COLO829 (cell line): ENCODE results near the gene SLC6A6.

ENCODE experiments used
- DNase-seq: peaks from one replicate; pipeline ENCODE4 v3.0.0; 2012; ENCODE audit warnings: low spot score

Gene SLC6A6

GRCh38 chr3:14470461-14470860 is 68.1 kb downstream of the SLC6A6 start:
- no peak for DNase-seq

GRCh38 chr3:14471016-14471415 is 68.6 kb downstream of the SLC6A6 start:
- no peak for DNase-seq

- no peak for DNase-seq
Measured at GRCh38 chr3:14471690-14472089, 69.3 kb downstream of the SLC6A6 start.

DNA sequence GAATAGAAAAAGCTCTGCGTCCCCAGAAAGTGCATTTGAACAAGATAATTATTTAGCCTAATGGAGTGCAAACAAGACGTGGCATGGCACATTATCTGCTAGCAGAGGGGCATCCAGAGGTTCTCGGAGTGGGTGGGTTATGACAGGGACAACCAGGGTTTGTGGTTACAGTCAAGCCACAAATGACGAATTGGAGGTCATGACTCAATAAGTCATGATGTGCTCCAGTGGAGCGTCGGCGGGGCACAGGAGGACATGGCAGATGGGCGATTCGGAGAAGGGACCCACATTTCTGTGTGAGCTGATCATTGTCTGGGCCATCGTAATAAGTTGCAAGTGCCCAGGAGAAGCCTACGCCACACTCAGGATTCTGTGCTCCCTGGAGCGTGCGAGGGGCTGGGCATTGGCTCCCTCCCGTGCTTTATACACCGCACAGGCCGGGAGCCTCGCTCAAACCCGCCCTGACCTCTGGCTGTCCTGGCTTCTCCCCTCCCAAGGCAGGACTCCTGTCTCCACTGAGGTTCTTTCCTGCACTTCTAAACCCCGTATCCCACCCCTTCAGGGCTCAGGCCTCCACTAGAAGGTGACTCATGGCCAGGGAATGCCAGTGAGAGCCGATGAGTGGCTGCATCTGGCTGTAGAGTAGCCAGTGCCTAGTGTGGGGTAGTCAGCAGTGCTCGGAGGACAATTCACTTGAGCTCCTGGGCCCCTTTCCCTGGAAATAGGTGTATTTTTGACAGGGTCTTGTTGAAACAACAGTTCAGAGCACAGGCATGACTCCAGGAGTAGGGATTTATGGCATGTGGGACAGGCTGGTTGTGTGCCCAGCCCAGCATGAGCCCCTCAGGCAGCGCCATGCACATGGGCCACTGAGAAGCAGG is 70.3 kb downstream of the SLC6A6 start:
- peak; percentile 66 for DNase-seq

- no peak for DNase-seq
Measured at GRCh38 chr3:14473411-14473891, 71.0 kb downstream of the SLC6A6 start.

DNA sequence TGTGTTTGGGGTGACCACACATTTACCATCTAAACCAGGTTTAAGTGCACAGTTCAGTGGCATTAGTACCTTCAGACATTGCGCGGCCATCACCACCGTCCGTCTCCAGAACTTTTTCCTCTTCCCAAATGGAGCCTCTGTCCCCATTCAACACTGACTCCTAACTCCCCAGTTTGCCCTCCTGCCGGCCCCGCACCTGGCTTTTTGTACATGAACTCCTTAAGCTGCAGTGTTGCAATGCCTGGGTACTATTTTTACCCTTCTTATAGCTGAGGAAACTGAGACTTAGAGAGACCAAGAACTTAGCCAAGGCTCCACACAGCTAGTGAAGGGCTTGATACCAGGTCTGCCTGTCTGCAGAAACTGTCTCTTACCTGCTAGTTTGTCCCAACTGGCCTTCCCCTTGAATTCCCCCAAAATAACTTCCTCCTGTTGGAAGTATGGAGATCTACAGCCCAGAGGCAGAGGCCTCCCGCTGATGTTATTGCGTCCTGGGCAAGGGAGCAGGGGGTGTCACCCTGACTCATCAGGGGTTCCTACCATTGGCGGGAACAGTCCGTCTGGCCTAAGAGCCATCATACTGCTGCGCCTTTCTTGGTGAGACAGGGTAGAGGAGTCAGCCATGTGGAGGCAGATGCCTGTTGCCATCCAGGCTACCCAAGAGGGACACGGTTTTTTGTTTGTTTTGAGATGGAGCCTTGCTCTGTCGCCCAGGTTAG is 72.1 kb downstream of the SLC6A6 start:
- DNase-seq, result no peak

GRCh38 chr3:14475621-14476020 is 73.2 kb downstream of the SLC6A6 start:
- no peak for DNase-seq

DNA sequence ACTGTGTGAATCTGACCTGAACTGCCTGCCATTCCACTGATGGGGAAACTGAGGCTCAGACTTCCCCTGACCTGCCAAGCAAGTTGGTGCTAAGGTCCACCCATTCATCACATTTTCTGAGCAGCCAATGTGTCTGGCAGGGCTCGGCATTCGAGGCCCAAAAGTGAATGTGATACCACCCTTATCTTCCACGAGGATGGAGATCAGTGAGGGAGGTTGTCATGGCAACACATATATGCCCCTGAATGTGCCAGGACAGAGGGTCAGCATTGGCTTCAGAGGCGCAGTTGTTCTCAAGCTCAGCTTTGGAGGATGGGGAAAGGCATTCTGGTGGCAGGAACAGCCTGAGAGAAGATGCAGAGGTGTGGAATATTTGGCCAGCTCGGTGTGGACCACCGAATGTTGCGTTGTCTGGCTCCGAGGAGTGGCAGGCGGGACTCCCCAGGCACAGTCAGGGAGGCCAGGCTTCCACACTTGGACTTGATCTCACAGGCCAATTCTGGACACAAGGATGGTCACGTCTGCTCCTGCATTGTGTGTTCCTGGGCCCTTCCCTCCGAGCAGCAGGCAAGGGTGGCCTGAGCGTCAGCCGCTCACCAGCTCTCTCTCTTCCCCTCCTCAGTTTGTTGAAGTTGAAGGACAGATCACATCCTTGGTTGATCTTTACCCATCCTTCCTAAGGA is 74.3 kb downstream of the SLC6A6 start:
- no peak for DNase-seq

DNA sequence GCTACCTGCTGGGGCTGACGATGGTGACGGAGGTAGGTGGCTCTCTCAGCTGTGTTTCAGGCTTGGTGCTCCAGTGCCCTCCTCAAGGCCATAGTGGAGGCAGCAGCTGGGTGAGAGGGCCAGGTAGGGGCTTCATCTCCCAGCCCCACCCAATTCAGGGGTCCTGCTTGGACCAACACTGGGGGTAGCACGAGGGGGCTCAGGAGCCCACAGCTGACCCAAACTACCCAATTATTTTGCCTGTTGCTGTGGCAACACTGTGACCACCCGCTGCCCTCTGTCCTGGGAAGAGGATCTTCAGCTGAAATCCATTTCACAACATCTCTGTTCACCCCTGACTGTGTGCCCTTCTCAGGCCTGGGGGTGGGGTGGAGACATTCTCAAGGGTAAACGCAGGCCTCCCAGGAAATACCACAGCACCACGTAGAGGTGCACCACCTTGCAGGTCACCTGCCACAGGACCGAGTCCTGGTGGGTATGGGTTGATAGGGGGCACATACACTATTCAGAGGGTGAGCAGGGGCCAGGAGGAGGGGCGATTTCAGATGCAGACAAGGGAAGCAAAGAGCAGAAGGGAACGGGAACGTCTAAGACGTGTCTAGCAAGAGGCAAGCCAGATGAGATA is 75.0 kb downstream of the SLC6A6 start:
- DNase-seq, result no peak

GRCh38 chr3:14478956-14479550 is 76.6 kb downstream of the SLC6A6 start:
- DNase-seq, result no peak

GRCh38 chr3:14479591-14479990 is 77.2 kb downstream of the SLC6A6 start:
- no peak for DNase-seq

DNA sequence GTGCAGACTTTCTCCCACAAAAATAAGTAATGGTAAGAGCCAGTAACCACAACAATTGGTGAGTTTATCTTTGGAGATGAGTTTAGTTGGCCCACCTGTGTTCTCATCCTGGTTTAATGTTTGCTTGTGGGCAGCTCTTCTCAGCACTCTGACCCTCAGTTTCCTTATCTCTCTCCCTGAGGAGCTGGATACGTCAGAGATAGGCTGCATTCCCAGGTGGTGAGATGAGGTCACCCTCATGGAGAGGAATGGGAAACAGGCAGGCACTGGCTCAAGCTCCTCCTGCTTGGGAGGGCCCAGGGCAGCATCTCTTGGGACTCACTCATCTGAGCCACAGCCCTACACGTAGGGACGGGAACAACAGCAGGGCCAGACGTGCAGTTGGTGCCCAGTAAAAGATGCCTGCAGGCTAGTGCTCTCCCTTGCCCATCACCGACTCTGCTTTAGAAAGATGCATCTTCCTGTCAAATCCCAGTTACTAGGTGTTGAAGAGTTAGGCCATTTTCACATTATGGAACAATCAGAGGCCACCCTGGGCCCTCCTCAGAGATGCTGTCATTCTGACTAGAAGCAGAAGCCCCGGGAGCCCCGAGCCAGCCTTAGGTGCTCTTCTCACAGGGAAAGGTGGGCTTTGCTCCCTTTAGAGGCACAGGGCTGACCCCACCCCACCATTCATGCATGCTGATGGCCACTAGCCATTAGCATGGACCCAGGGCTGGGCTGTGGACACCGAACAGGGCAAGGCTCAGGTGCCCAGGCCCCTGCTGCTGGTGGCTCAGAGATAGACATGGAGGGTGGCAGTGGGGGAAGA is 78.0 kb downstream of the SLC6A6 start:
- no peak for DNase-seq

- no peak for DNase-seq
Measured at GRCh38 chr3:14481018-14481645, 78.7 kb downstream of the SLC6A6 start.

- no peak for DNase-seq
Measured at GRCh38 chr3:14481646-14482036, 79.2 kb downstream of the SLC6A6 start.

- no peak for DNase-seq
Measured at GRCh38 chr3:14482271-14482721, 79.9 kb downstream of the SLC6A6 start.

DNA sequence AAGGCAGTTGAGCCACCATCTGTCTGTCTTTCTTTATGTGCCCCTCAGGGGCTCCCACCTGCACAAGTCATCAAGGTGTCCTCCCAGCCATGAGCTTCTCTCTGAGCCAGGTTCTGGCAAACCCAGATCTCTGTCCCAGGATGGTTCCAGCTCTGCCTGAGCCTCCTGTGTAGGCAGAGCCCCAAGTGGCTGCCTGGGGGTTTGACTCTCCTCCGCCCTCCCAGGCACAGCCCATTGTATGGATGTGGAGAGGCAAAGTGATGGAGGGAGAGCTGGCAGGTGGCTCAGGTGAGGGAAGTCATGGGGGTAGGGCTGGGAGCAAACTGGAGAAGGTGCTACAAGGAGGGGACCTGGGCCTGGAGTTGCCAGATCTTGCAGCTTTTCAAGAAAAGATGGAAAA is 80.9 kb downstream of the SLC6A6 start:
- no peak for DNase-seq

DNA sequence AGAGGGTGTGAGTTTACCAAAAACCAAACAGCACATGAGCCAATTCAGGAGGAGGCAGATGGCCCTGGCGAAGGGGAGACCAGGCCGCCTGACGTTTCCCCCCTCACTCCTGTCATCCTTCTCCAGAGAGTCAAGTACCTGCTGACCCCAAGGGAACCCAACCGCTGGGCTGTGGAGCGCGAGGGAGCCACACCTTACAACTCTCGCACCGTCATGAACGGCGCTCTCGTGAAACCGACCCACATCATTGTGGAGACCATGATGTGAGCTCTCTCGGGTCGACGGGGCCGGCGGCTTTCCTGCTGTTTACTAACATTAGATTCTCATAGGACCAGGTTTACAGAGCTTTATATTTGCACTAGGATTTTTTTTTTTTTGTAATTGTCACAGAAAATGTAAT is 82.3 kb downstream of the SLC6A6 start:
- no peak for DNase-seq

DNA sequence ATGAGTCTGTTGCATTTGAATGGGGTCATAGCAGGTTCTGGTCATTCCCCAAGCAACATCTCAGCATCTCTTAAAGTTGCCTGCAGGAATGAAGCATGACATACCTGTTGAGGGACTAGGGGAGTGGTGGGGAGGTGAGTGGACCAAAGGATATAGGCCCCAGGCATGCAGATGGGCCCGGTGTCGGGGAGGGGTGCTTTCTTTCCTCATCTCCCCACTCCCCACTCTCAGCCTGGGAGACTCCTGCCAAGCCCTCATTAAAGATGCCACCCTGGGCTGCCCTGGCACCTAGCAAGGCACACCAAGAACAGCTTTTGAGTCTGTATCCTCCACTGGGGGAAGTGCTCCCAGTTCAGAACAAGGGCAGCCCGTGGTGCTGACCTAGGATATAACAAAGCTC is 83.6 kb downstream of the SLC6A6 start:
- DNase-seq, result no peak

DNA sequence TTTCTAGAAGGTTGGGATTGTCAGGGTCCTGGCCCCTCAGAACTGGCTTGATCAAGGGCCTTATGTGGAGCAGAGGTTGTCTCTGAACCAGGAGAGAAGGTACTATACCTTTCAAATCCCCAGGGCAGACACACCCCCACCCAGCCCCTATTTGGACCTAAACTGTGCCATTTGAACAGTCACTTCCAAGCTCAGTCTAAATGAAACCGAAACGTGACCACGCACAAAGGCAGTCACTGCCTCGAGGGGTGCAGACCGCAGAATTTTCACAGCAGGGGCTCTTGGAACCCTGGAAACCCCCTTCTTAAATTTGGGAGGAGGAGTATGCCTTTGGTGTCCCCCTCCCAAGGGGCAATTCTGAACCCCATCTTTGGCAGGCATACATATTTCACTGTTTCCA is 84.1 kb downstream of the SLC6A6 start:
- no peak for DNase-seq

DNA sequence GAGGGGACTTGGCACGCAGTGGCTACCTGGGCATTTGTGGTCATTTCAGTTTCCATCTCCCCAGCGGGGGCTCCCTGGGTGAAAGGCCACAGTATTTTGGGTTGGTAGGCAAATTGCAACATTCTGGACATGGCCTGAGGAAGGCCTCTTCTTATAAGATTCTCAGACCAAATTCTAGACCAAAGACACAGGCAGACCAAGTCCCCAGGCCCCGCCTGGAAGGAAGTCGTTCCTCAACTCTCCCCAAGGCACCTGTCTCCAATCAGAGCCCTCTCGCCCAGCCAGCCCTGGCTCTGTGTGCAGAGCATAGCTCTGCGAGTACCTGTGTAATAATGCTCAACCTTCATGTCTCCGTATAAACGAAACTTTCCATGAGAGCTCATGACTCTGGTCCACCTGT is 84.7 kb downstream of the SLC6A6 start:
- no peak for DNase-seq
